Immature natural killer cell (primary cell): Measurements from ENCODE around the gene PHF21A. TPM values are rescaled to one million over a fixed set of nuclear protein-coding genes. Genes with fewer than 3 reads are reported as not detected.

Experiments
- DNase-seq, 3 donors: peaks; one replicate each; pipeline ENCODE4 v3.0.0; 2022; ENCODE audit warnings: mixed read lengths in 1 of 3
- H3K27ac Mint-ChIP-seq, 6 donors: one replicate each; pipeline ENCODE4 v1.8.0; 2020; ENCODE audit warnings: mixed read lengths in 6 of 6, mild to moderate bottlenecking in 5 of 6, inconsistent platforms in 4 of 6, moderate library complexity in 3 of 6
- H3K27me3 Mint-ChIP-seq, 3 donors: one replicate each; pipeline ENCODE4 v1.8.0; 2020 to 2021; ENCODE audit warnings: low read depth in 3 of 3, mild to moderate bottlenecking in 3 of 3, mixed read lengths in 3 of 3, moderate library complexity in 3 of 3, inconsistent platforms in 1 of 3
- H3K36me3 Mint-ChIP-seq, 3 donors: one replicate each; pipeline ENCODE4 v1.8.0; 2020; ENCODE audit warnings: mixed read lengths in 3 of 3, inconsistent platforms in 2 of 3, mild to moderate bottlenecking in 2 of 3
- H3K4me1 Mint-ChIP-seq, 2 donors: one replicate each; pipeline ENCODE4 v1.8.0; 2020; ENCODE audit warnings: inconsistent platforms in 2 of 2, mild to moderate bottlenecking in 2 of 2, mixed read lengths in 2 of 2, moderate library complexity in 1 of 2
- H3K4me3 Mint-ChIP-seq, 5 donors: one replicate each; pipeline ENCODE4 v1.8.0; 2020; ENCODE audit warnings: mild to moderate bottlenecking in 5 of 5, mixed read lengths in 5 of 5, inconsistent platforms in 3 of 5, moderate library complexity in 3 of 5
- H3K9me3 Mint-ChIP-seq, 6 donors: one replicate each; pipeline ENCODE4 v1.8.0; 2020; ENCODE audit warnings: mild to moderate bottlenecking in 6 of 6, mixed read lengths in 6 of 6, inconsistent platforms in 4 of 6, moderate library complexity in 3 of 6
- polyA plus RNA-seq, 3 donors: library from polyadenylated mRNA; unstranded; fragments of 300-500 nt; fragmentation: Illumina TruSeq; gene quantifications; one replicate each; pipeline ENCODE4 v1.2.3, GENCODE V29; 2021

Gene PHF21A
- polyA plus RNA-seq, 3 donors from 2014 or later, result 4.4 to 21.3 (median 5.8) TPM

GRCh38 chr11:46057489-46057888 is 63.8 kb downstream of the PHF21A start:
- no peaks in the 10 kb centered on the region for H3K27me3 Mint-ChIP-seq
- H3K36me3 Mint-ChIP-seq, result peaks cover 0 to 11% (median 10%) of the 10 kb centered on the region in 3 donors
- no peaks in the 10 kb centered on the region for H3K9me3 Mint-ChIP-seq
- H3K27ac Mint-ChIP-seq, result no peak overlapping the region
- no peak overlapping the region for H3K4me3 Mint-ChIP-seq
- peaks cover 8 to 40% of the 10 kb centered on the region in 2 donors for H3K4me1 Mint-ChIP-seq
- DNase-seq, result no peak

GRCh38 chr11:46055371-46055770 is 65.9 kb downstream of the PHF21A start:
- no peak for DNase-seq
- Mint-ChIP-seq H3K27me3 (peaks cover 0 to 4% (median 0%) of the 10 kb centered on the region in 3 donors), H3K36me3 (peaks cover 0 to 3% (median under 1%) of the 10 kb centered on the region in 3 donors), H3K27ac (peak overlapping the region in 1 of 6 donors; percentile 15), H3K4me3 (no peak overlapping the region), H3K9me3 (no peaks in the 10 kb centered on the region), H3K4me1 (peaks cover 12 to 55% of the 10 kb centered on the region in 2 donors)

- Mint-ChIP-seq H3K9me3 (no peaks in the 10 kb centered on the region), H3K27me3 (peaks cover 0 to 4% (median 0%) of the 10 kb centered on the region in 3 donors), H3K36me3 (peaks cover 5 to 15% (median 13%) of the 10 kb centered on the region in 3 donors), H3K4me1 (peaks cover 12 to 71% of the 10 kb centered on the region in 2 donors), H3K27ac (peak overlapping the region in 1 of 6 donors; percentile 59), H3K4me3 (no peak overlapping the region)
- no peak for DNase-seq
Observed at GRCh38 chr11:46051102-46051501, 70.2 kb downstream of the PHF21A start.

DNA sequence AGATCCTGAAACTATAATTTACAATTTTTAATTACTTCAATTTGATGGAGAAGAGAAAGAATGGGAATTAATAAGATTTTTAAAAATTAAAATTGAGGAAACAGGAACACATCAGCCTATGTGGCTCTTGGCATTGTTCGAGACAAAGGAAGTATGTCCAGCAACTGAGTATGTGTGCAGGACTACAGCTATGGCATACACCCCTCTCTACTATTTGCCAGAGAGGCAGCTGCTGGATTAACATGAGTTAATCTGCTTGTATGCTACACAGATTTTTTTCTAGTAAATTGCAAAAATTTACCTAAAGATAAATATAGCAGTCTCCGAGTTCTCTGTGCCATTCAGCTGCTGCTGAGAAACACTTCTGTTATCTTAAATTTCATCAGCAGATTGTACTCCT is 70.6 kb downstream of the PHF21A start:
- Mint-ChIP-seq H3K27ac (no peak overlapping the region), H3K36me3 (peaks cover 5 to 15% (median 13%) of the 10 kb centered on the region in 3 donors), H3K27me3 (peaks cover 0 to 4% (median 0%) of the 10 kb centered on the region in 3 donors), H3K9me3 (no peaks in the 10 kb centered on the region), H3K4me1 (peaks cover 15 to 70% of the 10 kb centered on the region in 2 donors), H3K4me3 (no peak overlapping the region)
- no peak for DNase-seq

DNA sequence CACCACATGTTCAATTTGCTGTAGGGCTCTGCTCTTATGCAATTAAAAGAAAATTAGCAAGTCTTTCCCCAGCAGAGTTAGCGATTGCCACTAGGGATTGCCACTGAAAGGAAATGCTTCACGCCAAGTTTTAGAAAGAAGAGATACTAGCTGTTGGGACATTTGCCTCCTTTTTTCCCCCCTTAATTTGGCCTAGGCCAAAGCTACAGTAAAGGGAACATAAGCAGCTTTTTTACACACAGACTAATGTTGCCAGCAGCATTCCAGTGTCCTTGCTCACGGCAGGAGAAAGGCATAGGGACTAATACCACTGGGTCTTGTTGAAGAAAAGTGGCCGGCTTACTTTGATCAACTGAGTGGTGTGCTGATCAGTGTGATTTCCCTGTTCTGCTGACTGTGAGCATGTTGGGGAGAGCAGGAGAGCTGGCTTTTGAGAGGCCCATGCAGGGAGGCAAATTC is 71.2 kb downstream of the PHF21A start:
- Mint-ChIP-seq H3K27ac (no peak overlapping the region), H3K4me3 (no peak overlapping the region), H3K36me3 (peaks cover 5 to 15% (median 13%) of the 10 kb centered on the region in 3 donors), H3K9me3 (no peaks in the 10 kb centered on the region), H3K4me1 (peaks cover 16 to 69% of the 10 kb centered on the region in 2 donors), H3K27me3 (peaks cover 0 to 4% (median 0%) of the 10 kb centered on the region in 3 donors)
- no peak for DNase-seq

GRCh38 chr11:46049325-46049897 is 71.8 kb downstream of the PHF21A start:
- H3K4me3 Mint-ChIP-seq, result no peak overlapping the region
- no peaks in the 10 kb centered on the region for H3K9me3 Mint-ChIP-seq
- peaks cover 0 to 4% (median 0%) of the 10 kb centered on the region in 3 donors for H3K27me3 Mint-ChIP-seq
- H3K36me3 Mint-ChIP-seq, result peaks cover 5 to 15% (median 13%) of the 10 kb centered on the region in 3 donors
- no peak for DNase-seq
- H3K27ac Mint-ChIP-seq, result peak overlapping the region in 1 of 6 donors; percentile 23
- peaks cover 18 to 69% of the 10 kb centered on the region in 2 donors for H3K4me1 Mint-ChIP-seq

DNA sequence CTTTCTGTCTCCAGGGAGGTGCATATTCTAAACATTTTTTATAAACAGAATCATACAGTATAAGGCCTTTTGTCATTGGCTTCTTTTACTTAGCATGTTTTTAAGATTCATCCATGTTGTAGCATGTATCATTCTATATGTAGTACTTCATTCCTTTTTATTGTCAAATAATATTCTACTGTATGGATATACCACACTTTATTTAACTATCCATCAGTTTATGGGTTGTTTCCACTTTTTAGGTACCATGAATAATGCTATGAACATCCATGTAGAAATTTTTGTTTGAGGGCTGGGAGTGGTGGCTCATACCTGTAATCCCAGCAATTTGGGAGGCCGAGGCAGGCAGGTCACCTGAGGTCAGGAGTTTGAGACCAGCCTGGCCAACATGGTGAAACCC is 73.1 kb downstream of the PHF21A start:
- no peak for DNase-seq
- H3K27me3 Mint-ChIP-seq, result peaks cover 0 to 4% (median 0%) of the 10 kb centered on the region in 3 donors
- H3K4me1 Mint-ChIP-seq, result peaks cover 27 to 80% of the 10 kb centered on the region in 2 donors
- H3K27ac Mint-ChIP-seq, result no peak overlapping the region
- peaks cover 5 to 15% (median 13%) of the 10 kb centered on the region in 3 donors for H3K36me3 Mint-ChIP-seq
- H3K4me3 Mint-ChIP-seq, result no peak overlapping the region
- H3K9me3 Mint-ChIP-seq, result no peaks in the 10 kb centered on the region

DNA sequence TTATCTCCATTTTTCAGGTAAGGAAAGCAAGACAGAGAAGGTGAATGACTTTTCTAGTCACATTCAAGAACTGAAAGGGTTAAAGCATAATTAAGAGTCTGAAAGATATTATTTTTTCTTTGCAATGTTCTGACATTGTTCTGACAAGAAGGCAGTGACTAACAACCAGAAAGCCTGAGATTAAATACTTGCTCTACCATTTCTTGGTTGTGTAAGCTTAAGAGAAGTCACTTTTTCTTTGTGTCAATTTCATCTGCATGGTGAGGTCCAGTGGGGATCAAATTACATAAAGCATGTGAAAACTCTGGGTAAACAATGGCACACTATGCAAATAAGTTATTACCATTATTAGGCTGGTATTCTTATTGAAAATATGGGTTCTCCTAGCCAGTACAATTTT is 73.7 kb downstream of the PHF21A start:
- Mint-ChIP-seq H3K4me3 (no peak overlapping the region), H3K27me3 (peaks cover 0 to 4% (median 0%) of the 10 kb centered on the region in 3 donors), H3K27ac (no peak overlapping the region), H3K9me3 (no peaks in the 10 kb centered on the region), H3K4me1 (peaks cover 27 to 82% of the 10 kb centered on the region in 2 donors), H3K36me3 (peaks cover 5 to 15% (median 13%) of the 10 kb centered on the region in 3 donors)
- no peak for DNase-seq

DNA sequence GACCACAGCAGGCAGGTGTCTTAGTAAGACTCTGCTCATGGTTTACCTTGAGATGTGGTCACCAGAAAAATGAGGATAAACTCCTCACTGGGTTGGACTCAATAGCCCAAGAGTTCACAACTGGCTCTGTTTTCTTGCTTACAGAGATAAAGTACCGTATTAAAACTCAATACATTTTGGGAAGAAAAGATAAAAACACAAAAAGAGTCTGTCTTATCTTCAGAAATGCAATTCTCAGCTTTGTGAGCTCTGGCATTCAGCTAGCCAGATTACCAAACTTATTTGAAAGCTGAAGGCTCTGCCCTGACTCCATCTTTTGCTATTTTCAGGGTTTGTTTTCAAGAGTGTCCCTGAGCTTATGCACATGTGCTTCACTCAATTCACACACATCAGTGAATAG is 75.4 kb downstream of the PHF21A start:
- H3K27ac Mint-ChIP-seq, result no peak overlapping the region
- DNase-seq, result no peak
- peaks cover 5 to 15% (median 13%) of the 10 kb centered on the region in 3 donors for H3K36me3 Mint-ChIP-seq
- no peak overlapping the region for H3K4me3 Mint-ChIP-seq
- H3K27me3 Mint-ChIP-seq, result no peaks in the 10 kb centered on the region
- H3K9me3 Mint-ChIP-seq, result no peaks in the 10 kb centered on the region
- H3K4me1 Mint-ChIP-seq, result peaks cover 31 to 82% of the 10 kb centered on the region in 2 donors

GRCh38 chr11:46044601-46045000 is 76.7 kb downstream of the PHF21A start:
- H3K27ac Mint-ChIP-seq, result peak overlapping the region in 1 of 6 donors; percentile 68
- no peaks in the 10 kb centered on the region for H3K27me3 Mint-ChIP-seq
- peaks cover 39 to 85% of the 10 kb centered on the region in 2 donors for H3K4me1 Mint-ChIP-seq
- H3K4me3 Mint-ChIP-seq, result no peak overlapping the region
- peaks cover 5 to 11% (median 7%) of the 10 kb centered on the region in 3 donors for H3K36me3 Mint-ChIP-seq
- H3K9me3 Mint-ChIP-seq, result no peaks in the 10 kb centered on the region
- no peak for DNase-seq

DNA sequence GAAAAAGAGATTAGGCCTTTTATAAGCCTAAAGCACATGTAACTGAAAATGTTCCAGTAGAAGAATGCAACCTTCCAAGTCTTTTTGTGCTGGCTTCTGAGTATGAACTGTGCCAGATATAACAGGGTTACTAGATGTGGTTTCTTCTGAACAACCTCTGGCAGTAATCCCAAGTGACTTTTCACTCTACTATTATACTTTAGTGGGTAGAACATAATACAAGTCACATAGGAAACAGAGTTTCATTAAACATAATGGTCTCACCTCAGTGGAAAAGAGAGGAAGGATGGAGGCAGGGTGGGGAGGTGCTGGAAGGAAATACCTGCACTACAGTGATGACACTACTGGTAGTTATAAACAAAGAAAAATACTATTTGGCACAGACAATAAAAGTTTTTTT is 81.3 kb downstream of the PHF21A start:
- Mint-ChIP-seq H3K27me3 (peaks cover 0 to under 1% (median 0%) of the 10 kb centered on the region in 3 donors), H3K4me1 (peaks cover 29 to 69% of the 10 kb centered on the region in 2 donors), H3K4me3 (no peak overlapping the region), H3K9me3 (no peaks in the 10 kb centered on the region), H3K36me3 (no peaks in the 10 kb centered on the region), H3K27ac (peak overlapping the region in 1 of 6 donors; percentile 3)
- no peak for DNase-seq

DNA sequence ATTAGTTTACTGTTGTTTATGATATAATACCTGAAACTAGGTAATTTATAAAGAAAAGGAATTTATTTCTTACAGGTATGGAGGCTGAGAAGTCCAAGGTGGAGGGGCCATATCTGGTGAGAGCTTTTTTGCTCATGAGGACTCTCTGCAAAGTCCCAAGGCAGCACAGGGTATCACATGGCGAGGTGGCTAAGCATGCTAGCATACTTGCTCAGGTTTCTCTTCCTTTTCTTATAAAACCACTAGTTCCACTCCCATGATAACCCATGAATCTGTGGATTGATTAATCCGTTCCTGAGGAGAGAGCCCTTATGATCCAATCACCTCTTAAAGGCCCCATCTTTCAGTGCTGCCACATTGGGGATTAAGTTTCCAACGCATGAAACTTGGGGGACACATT is 82.7 kb downstream of the PHF21A start:
- peaks cover 19 to 54% of the 10 kb centered on the region in 2 donors for H3K4me1 Mint-ChIP-seq
- H3K36me3 Mint-ChIP-seq, result no peaks in the 10 kb centered on the region
- H3K27me3 Mint-ChIP-seq, result peaks cover 0 to 1% (median 0%) of the 10 kb centered on the region in 3 donors
- H3K9me3 Mint-ChIP-seq, result no peaks in the 10 kb centered on the region
- H3K4me3 Mint-ChIP-seq, result no peak overlapping the region
- no peak overlapping the region for H3K27ac Mint-ChIP-seq
- DNase-seq, result no peak

DNA sequence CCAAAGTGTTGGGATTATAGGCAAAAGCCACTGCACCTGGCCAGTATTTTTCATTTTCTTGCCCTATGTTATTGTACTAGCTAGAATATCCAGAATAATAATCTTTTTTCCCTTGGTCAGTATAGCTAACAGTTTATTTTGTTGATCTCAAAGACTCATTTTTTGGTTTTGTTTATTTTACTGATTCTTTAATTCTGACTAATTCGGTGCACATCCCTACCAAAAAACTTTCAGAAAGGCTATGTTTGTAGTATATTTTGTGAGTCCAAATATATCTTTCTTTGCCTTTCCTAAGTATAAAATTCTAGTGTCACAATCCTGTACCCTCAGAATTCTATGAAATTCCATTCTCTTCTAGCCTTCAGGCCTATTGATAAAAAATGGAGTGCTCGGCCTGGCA is 84.3 kb downstream of the PHF21A start:
- Mint-ChIP-seq H3K36me3 (no peaks in the 10 kb centered on the region), H3K4me1 (peaks cover 15 to 42% of the 10 kb centered on the region in 2 donors), H3K9me3 (no peaks in the 10 kb centered on the region), H3K4me3 (no peak overlapping the region), H3K27me3 (peaks cover 0 to 1% (median 0%) of the 10 kb centered on the region in 3 donors), H3K27ac (no peak overlapping the region)
- DNase-seq, result no peak

DNA sequence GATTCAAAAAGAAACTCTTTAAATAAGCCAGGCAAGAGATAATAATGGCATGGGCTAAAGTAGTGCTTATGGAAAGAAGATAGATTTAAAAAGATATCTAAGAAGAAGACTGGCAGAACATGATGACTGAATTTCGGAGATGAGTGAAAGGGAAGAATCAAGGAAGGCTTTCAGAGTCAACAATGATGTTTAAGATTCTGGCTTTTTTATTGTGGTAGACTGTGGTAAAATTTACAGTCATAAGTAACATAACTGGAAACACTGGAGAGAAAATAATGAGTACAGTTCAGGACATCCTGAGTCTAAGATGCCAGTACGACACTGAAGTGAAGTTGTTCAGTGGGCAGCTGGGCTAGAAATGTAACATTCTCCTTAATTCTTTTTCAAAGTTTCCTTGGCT is 85.2 kb downstream of the PHF21A start:
- DNase-seq, result no peak
- Mint-ChIP-seq H3K4me3 (no peak overlapping the region), H3K4me1 (peaks cover 14 to 39% of the 10 kb centered on the region in 2 donors), H3K9me3 (no peaks in the 10 kb centered on the region), H3K27ac (peak overlapping the region in 2 of 6 donors; percentile 1 to 2), H3K36me3 (no peaks in the 10 kb centered on the region), H3K27me3 (peaks cover 0 to 3% (median 0%) of the 10 kb centered on the region in 3 donors)
